MM.1S (cell line): ENCODE measurements around the gene TRPM2.

Source experiments
- EZH2 ChIP-seq: fragments of 300-600 bp; sonication (generic); optimal IDR thresholded peaks from 2 replicates; pipeline ENCODE3; 2017; ENCODE audit warnings: low read depth, mild to moderate bottlenecking, antibody characterized with exemption, low read length, mixed read lengths
- EZH2phosphoT487 ChIP-seq: fragments of 300-600 bp; sonication (generic); IDR thresholded peaks from 2 replicates; pipeline ENCODE4 v1.6.1; 2018; ENCODE audit warnings: antibody characterized with exemption, low read length
- TF ChIP-seq, protein P1 (sequence below): fragments of 300-600 bp; sonication (generic); IDR thresholded peaks from 2 replicates; pipeline ENCODE4 v1.5.1; 2016; ENCODE audit warnings: antibody characterized with exemption, low read length, mixed read lengths

DNA sequence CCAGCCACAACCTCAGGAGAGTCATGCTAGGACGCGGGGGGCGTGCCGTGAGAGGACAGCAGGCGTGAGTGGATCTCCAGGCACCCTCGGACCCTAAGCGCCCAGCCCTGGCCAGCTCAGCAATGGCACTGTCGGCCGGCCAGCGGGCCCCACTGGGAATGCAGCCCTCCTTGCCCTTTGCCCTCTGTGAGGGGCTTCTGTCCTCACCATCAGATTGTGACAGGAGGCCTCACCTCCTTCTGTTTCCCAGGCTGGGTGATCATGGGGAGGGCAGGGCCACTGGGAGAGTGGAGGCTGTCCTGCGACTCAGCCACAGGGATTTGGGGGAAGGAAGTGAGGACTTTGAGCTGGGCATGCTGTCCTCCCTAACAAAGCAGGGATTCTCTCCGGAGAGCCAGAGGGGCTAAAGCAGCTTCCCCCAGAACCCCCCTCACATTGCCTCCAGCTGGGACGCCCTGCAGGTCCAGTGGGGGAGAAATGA lies 95.3 kb downstream of the TRPM2 start:
- TF ChIP-seq EZH2 (no peak), EZH2phosphoT487 (no peak)
- TF ChIP-seq, protein P1, sequence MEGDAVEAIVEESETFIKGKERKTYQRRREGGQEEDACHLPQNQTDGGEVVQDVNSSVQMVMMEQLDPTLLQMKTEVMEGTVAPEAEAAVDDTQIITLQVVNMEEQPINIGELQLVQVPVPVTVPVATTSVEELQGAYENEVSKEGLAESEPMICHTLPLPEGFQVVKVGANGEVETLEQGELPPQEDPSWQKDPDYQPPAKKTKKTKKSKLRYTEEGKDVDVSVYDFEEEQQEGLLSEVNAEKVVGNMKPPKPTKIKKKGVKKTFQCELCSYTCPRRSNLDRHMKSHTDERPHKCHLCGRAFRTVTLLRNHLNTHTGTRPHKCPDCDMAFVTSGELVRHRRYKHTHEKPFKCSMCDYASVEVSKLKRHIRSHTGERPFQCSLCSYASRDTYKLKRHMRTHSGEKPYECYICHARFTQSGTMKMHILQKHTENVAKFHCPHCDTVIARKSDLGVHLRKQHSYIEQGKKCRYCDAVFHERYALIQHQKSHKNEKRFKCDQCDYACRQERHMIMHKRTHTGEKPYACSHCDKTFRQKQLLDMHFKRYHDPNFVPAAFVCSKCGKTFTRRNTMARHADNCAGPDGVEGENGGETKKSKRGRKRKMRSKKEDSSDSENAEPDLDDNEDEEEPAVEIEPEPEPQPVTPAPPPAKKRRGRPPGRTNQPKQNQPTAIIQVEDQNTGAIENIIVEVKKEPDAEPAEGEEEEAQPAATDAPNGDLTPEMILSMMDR, result no peak
